Mesodermal cell (in vitro differentiated cells): ENCODE data around the gene STMN3.
"Not testable (repeated sequence)": the region's sequence is repeated elsewhere in the genome, so short reads cannot be mapped to it uniquely, and the experiment has no call there.

Experiments used
- H3K27ac ChIP-seq: 2 replicates; pipeline ENCODE4 v1.7.0; 2013; ENCODE audit warnings: mild to moderate bottlenecking, low read depth, low read length, moderate library complexity; ENCODE audit not compliant: severe bottlenecking
- H3K36me3 ChIP-seq: 2 replicates; pipeline ENCODE4 v1.7.1; 2013; ENCODE audit warnings: mild to moderate bottlenecking, low read length, moderate library complexity; ENCODE audit not compliant: control insufficient read depth, insufficient read depth
- H3K4me1 ChIP-seq: one replicate; pipeline ENCODE4 v1.7.1; 2013; ENCODE audit warnings: mild to moderate bottlenecking, low read length; ENCODE audit not compliant: insufficient read depth, control insufficient read depth, poor library complexity, severe bottlenecking
- H3K4me3 ChIP-seq: 2 replicates; pipeline ENCODE4 v1.7.0; 2013; ENCODE audit warnings: low read length, control low read depth, mild to moderate bottlenecking; ENCODE audit not compliant: insufficient read depth, poor library complexity, severe bottlenecking; ENCODE audit errors: extremely low read depth
- H3K9me3 ChIP-seq: 2 replicates; pipeline ENCODE4 v1.7.1; 2013; ENCODE audit warnings: mild to moderate bottlenecking, low read length, moderate library complexity; ENCODE audit not compliant: control insufficient read depth
- WGBS, 2 experiments: methylation state at CpG; one replicate each; pipeline ENCODE4 v1.1.5; 2013; ENCODE audit warnings: missing lambda C conversion rate in 2 of 2; ENCODE audit not compliant: insufficient coverage in 2 of 2; 5-methylcytosine and 5-hydroxymethylcytosine counted together

The STMN3 gene

GRCh38 chr20:63671695-63672094 lies 18.5 kb upstream of the STMN3 start:
- not testable (repeated sequence) for H3K9me3 ChIP-seq, H3K4me3 ChIP-seq, H3K27ac ChIP-seq, H3K4me1 ChIP-seq
- peaks cover 57% of the 10 kb centered on the region for H3K36me3 ChIP-seq
- 100% methylated on average over 2 to 7 of the region's 12 CpGs for WGBS, 2 experiments

GRCh38 chr20:63668351-63668750 lies 15.1 kb upstream of the STMN3 start:
- Histone ChIP-seq H3K27ac (no peak overlapping the region), H3K9me3 (no peaks in the 10 kb centered on the region), H3K4me3 (no peak overlapping the region), H3K4me1 (no peaks in the 10 kb centered on the region), H3K36me3 (peaks cover 58% of the 10 kb centered on the region)
- 97% methylated on average over 8 of the region's 11 CpGs; no CpG with 5 or more reads in 1 of the 2 experiments for WGBS, 2 experiments

- Histone ChIP-seq H3K36me3 (peaks cover 60% of the 10 kb centered on the region), H3K9me3 (no peaks in the 10 kb centered on the region), H3K4me3 (no peak overlapping the region), H3K27ac (no peak overlapping the region), H3K4me1 (no peaks in the 10 kb centered on the region)
- WGBS, 2 experiments: 93 to 95% methylated on average over 6 to 14 of the region's 16 CpGs
Observed at GRCh38 chr20:63667858-63668257, 14.6 kb upstream of the STMN3 start.

GRCh38 chr20:63665708-63666107 lies 12.5 kb upstream of the STMN3 start:
- no peak overlapping the region for H3K27ac ChIP-seq
- no peaks in the 10 kb centered on the region for H3K4me1 ChIP-seq
- no peak overlapping the region for H3K4me3 ChIP-seq
- peaks cover 73% of the 10 kb centered on the region for H3K36me3 ChIP-seq
- H3K9me3 ChIP-seq: no peaks in the 10 kb centered on the region
- 97 to 99% methylated on average over 13 to 14 of the region's 14 CpGs for WGBS, 2 experiments

DNA sequence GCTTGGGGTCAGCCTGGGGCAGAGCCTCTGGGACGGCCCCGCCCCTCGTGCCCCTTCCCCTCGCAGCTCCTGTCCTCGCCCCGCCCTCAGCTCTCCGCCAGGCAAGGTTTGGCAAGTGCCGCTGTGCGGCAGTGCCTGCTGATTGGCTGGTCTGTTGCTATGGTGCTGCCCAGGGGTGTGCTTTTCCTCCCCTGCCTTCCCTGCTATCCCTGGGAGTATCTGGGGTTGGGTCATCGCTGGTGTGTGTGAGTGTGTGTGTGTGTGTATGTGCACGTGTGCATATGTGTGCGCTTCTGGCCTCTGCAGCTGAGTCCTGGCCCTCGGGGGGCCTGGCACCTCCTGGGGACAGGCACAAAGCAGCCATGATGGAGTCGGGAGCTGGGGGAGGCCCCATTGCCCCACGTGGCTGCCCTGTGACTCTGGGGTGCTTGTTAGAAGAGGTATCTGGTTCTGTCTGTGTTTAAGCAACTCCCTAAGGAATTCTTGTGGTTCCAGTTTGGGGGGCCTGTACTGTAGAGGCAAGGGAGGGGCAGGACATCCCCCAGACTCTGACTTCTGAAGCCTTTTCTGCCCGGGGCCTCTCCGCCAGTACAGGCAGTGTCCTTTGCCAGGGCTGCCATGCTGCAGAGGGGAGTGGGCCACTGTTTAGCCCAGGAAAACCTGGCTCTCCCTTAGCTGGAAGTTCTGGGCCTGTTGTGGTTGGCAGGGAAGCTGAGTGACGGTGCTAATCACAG lies 11.8 kb upstream of the STMN3 start:
- WGBS, 2 experiments: 78 to 84% methylated on average over 11 to 13 of the region's 18 CpGs
- H3K4me1 ChIP-seq: no peaks in the 10 kb centered on the region
- H3K9me3 ChIP-seq: no peaks in the 10 kb centered on the region
- no peak overlapping the region for H3K4me3 ChIP-seq
- peaks cover 75% of the 10 kb centered on the region for H3K36me3 ChIP-seq
- H3K27ac ChIP-seq: no peak overlapping the region

- no peaks in the 10 kb centered on the region for H3K4me1 ChIP-seq
- peaks cover 78% of the 10 kb centered on the region for H3K36me3 ChIP-seq
- no peak overlapping the region for H3K4me3 ChIP-seq
- WGBS, 2 experiments: 93 to 95% methylated on average over 18 of the region's 22 CpGs
- H3K9me3 ChIP-seq: no peaks in the 10 kb centered on the region
- H3K27ac ChIP-seq: no peak overlapping the region
Observed at GRCh38 chr20:63664143-63664851, 11.1 kb upstream of the STMN3 start.

DNA sequence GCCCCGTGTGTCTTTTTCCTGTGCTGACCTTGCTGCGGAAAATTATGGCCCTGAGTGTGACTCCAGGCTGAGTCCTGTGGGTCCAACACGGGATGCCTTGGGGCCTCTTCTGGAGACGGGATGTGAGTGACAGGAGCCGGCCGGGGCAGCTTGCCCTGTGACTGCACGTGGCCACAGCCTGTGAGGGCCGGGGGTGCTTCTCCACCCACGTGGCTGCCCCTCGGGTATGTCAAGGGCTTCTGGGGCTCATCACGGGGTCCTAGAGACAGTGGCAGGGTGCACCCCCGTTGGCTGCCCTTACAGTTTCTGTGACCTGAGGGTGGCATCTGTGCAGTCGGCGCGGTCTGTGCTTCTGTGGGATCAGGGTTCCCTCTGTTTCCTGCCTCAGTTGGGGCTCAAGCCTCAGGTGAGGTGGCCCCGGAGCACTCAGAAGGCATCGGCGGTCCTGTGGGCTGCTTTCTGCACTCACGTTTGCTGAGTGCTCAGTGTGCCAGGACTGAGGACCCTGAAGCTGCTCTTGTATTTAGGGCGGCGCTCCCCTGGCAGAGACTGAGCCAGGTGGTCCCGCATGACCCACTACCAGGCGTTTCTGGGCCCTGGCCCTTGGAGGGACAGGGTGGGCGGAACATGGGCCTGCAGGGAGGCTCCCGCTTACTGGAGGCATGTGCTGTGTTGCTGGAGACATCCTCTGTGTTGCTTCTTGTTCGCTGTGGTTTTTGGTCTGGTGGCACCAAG lies 10.3 kb upstream of the STMN3 start:
- WGBS, 2 experiments: 95 to 96% methylated on average over 25 to 26 of the region's 26 CpGs
- no peak overlapping the region for H3K27ac ChIP-seq
- no peaks in the 10 kb centered on the region for H3K4me1 ChIP-seq
- H3K9me3 ChIP-seq: no peaks in the 10 kb centered on the region
- H3K4me3 ChIP-seq: no peak overlapping the region
- H3K36me3 ChIP-seq: peaks cover 70% of the 10 kb centered on the region

DNA sequence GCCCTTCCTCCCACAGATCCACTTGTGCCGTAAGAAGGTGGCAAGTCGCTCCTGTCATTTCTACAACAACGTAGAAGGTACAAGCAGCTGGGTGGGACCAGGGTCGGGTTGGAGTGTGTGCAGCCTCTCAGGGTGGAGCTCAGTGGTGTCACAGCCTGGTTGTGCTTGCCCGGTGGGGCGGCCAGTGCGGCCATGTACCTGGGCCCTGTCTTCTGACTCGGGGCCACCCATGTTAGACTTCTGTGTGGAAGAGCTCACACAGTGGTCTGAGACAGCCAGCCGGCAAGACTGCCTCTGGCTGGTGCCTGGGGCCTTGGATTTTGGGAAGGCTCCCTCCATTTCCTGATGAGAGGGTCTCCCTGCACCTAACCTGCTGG lies 9.6 kb upstream of the STMN3 start:
- H3K36me3 ChIP-seq: peaks cover 63% of the 10 kb centered on the region
- no peak overlapping the region for H3K4me3 ChIP-seq
- H3K27ac ChIP-seq: no peak overlapping the region
- 92 to 95% methylated on average over 5 to 9 of the region's 9 CpGs for WGBS, 2 experiments
- H3K4me1 ChIP-seq: peaks cover 1% of the 10 kb centered on the region
- H3K9me3 ChIP-seq: no peaks in the 10 kb centered on the region

- Histone ChIP-seq H3K27ac (no peak overlapping the region), H3K9me3 (no peaks in the 10 kb centered on the region), H3K4me1 (peaks cover 2% of the 10 kb centered on the region), H3K4me3 (no peak overlapping the region), H3K36me3 (peaks cover 57% of the 10 kb centered on the region)
- WGBS, 2 experiments: 95 to 96% methylated on average over 30 to 31 of the region's 33 CpGs
Observed at GRCh38 chr20:63661959-63662812, 9.0 kb upstream of the STMN3 start.

GRCh38 chr20:63661108-63661507 lies 7.9 kb upstream of the STMN3 start:
- Histone ChIP-seq H3K4me3 (no peak overlapping the region), H3K4me1 (peaks cover 2% of the 10 kb centered on the region), H3K36me3 (peaks cover 47% of the 10 kb centered on the region), H3K27ac (no peak overlapping the region), H3K9me3 (no peaks in the 10 kb centered on the region)
- WGBS, 2 experiments: 95 to 96% methylated on average over 22 of the region's 22 CpGs
